Measurements from ENCODE around the gene CLN6.

DNA sequence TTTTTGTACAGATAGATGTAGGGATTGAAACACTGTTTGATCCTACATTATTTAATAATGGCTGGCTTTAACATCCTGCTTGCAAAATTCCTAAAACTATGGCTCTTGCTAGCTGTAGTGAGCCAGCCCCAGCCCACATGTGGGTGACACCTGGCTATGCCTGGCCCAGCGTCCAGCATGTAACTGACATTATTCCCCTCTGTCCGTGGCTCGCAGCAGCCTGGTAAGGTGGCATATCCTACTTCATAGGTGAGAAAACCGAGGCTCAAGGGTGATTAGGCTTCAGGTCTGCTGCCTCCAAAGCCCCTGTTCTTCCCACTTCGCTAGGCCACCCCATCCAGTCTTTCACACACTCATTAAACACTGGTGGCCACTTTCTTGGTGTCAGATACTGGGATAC, 26.0 kb downstream of the CLN6 start:
- TF ChIP-seq POLR2A (IDR thresholded peaks at IDR 0.05; ENCODE audit: extremely low read depth, insufficient read length), result no peak
- TF ChIP-seq, protein P1, sequence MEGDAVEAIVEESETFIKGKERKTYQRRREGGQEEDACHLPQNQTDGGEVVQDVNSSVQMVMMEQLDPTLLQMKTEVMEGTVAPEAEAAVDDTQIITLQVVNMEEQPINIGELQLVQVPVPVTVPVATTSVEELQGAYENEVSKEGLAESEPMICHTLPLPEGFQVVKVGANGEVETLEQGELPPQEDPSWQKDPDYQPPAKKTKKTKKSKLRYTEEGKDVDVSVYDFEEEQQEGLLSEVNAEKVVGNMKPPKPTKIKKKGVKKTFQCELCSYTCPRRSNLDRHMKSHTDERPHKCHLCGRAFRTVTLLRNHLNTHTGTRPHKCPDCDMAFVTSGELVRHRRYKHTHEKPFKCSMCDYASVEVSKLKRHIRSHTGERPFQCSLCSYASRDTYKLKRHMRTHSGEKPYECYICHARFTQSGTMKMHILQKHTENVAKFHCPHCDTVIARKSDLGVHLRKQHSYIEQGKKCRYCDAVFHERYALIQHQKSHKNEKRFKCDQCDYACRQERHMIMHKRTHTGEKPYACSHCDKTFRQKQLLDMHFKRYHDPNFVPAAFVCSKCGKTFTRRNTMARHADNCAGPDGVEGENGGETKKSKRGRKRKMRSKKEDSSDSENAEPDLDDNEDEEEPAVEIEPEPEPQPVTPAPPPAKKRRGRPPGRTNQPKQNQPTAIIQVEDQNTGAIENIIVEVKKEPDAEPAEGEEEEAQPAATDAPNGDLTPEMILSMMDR (IDR thresholded peaks at IDR 0.05; ENCODE audit: low read depth, low read length), result no peak
